SK-N-SH (cell line): Measurements from ENCODE around the gene ANLN.

ENCODE experiments used
- CTCF ChIP-seq: fragments of 200-600 bp; sonication (generic); IDR thresholded peaks from 2 replicates; pipeline ENCODE4 v1.6.1; 2017; ENCODE audit warnings: antibody characterized with exemption, mild to moderate bottlenecking, moderate library complexity
- JUND ChIP-seq: IDR thresholded peaks from 2 replicates; pipeline ENCODE4 v1.4.0; 2012
- MAX ChIP-seq: IDR thresholded peaks from 2 replicates; pipeline ENCODE4 v1.4.0; 2012; ENCODE audit warnings: low read depth
- MXI1 ChIP-seq: IDR thresholded peaks from 2 replicates; pipeline ENCODE4 v1.6.1; 2012; ENCODE audit warnings: mild to moderate bottlenecking, low read depth, low read length, improper control_type of control experiment
- NFIC ChIP-seq: IDR thresholded peaks from 2 replicates; pipeline ENCODE4 v1.4.0; 2012; ENCODE audit warnings: borderline replicate concordance
- NRF1 ChIP-seq: IDR thresholded peaks from 2 replicates; pipeline ENCODE4 v1.6.1; 2012; ENCODE audit warnings: low read depth, mild to moderate bottlenecking, low read length
- TAF1 ChIP-seq: IDR thresholded peaks from 2 replicates; pipeline ENCODE4 v1.6.1; 2012; ENCODE audit warnings: low read depth, mild to moderate bottlenecking, low read length, moderate library complexity, borderline replicate concordance
- TEAD4 ChIP-seq: IDR thresholded peaks from 2 replicates; pipeline ENCODE4 v1.4.0; 2012; ENCODE audit warnings: mild to moderate bottlenecking, borderline replicate concordance; ENCODE audit not compliant: insufficient read depth
- USF2 ChIP-seq: fragments of 150-350 bp; IDR thresholded peaks from 2 replicates; pipeline ENCODE4 v1.6.1; 2017; ENCODE audit warnings: antibody characterized with exemption, low read length, low read depth, borderline replicate concordance
- YY1 ChIP-seq: IDR thresholded peaks from 2 replicates; pipeline ENCODE4 v1.4.0; 2012; ENCODE audit warnings: low read depth, mild to moderate bottlenecking
- ZBTB33 ChIP-seq: IDR thresholded peaks from 2 replicates; pipeline ENCODE4 v1.4.0; 2012; ENCODE audit warnings: low read depth, borderline replicate concordance

- TF ChIP-seq CTCF = no peak
- TF ChIP-seq JUND = no peak
- TF ChIP-seq ZBTB33 = no peak
- TF ChIP-seq YY1 = no peak
- no peak for TF ChIP-seq TEAD4
- TF ChIP-seq NRF1 = no peak
- no peak for TF ChIP-seq TAF1
- no peak for TF ChIP-seq MXI1
- no peak for TF ChIP-seq NFIC
- no peak for TF ChIP-seq MAX
- TF ChIP-seq USF2 = no peak
These were observed 32.6 kb upstream of the ANLN start for GRCh38 chr7:36357054-36357453.
